Measurements from ENCODE around the gene IP6K1.

DNA sequence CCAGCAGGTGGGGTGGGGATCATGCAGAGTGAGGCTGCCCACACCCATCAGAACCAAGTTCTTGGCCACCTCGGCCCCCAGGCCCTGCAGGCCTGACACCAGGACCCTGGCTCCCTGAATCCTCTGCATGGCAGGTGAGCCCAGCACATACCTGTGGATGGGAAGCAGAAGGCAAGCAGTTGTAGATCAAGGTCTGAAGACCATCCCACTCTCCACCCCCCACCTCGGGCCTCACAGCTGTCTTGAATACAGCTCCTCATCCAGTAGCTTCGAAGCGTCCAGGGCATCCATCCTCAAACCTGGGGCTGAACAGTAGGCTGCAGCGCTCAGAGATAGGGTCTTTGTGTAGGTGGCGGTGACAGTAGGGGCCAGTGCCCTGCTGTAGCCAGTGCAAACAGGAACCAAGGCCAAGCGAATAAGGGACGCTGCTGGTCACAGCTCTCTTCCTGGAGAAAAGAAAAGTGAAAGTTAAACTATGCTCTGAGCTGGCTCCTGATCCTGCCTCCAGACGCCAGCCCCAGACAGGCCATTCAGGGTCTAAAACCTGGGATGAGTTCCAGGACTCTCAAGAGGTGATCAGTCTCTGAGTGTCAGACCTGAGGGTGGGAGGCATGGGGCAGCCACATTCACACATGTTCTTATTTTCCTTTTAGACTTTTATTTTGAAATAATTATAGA lies 27.3 kb upstream of the IP6K1 start, which contains the start of gene UBA7:
- no peak for TF ChIP-seq TOX (CRISPR knock-in tag; IDR thresholded peaks at IDR 0.05; ENCODE audit: borderline replicate concordance)
- no peak for TF ChIP-seq ARNTL (CRISPR knock-in tag; IDR thresholded peaks at IDR 0.05; ENCODE audit: borderline replicate concordance, low read depth)
- TF ChIP-seq ZNF70 (CRISPR knock-in tag; IDR thresholded peaks at IDR 0.05): no peak

Measured in SK-N-SH treated with all-trans-retinoic acid at 6 μM for 48 hours (cell line).